NCI-H524 (cell line): ENCODE measurements around the gene FBXO48.
"Not testable (repeated sequence)": the region's sequence is repeated elsewhere in the genome, so short reads cannot be mapped to it uniquely, and the experiment has no call there.

Experiments
- DNase-seq, 2 experiments: peaks; one replicate each; lab custom pipeline; 2025; lab: John Stamatoyannopoulos, UW

FBXO48 gene, protein sequence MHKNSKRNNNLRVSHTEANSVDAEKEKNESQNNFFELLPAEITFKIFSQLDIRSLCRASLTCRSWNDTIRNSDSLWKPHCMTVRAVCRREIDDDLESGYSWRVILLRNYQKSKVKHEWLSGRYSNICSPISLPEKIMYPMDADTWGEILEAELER

DNA sequence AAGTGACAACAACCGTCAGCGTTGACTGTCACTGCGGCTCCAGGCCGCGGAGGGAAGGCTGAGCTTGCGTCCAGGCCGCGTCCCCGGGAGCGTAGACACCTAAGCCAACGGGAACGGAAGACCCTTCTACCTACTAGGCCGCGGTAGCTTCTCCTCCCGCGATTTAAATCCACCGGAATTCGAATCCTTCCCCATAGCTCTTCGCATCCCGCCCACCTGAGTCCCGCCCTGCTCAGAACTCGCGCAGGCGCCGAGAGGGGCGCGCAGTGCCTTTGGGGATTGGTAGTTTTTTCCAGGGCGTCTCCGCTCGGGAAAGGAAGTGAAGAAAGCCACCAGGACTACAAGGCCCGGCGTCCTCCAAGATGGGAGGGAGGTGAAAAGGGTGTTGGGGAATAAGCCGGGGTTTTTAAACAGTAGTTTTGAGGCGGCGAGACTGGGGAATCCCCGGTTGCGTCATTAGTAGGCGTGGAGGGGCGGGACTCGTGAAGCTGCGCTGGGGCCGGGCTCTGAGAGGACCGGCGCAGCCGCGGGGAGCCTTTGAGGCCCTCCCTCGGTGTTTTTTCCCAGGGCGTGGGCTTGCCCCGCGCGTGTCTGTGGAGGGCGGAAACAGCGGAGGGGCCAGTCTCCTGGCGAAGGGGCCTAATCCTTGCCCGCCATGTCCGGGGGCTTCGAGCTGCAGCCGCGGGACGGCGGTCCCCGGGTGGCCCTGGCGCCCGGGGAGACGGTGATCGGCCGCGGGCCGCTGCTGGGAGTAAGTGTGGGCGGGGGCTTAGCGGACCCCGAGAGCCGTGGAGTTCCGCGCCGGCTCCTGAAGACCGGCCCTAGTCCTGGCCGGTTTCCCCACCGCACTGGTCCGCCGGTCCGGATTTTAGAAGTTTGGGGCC lies at the start of gene FBXO48, which contains the start of gene APLF:
FBXO48 (minus strand) TSS at position 218 of the 884 bp plus-strand sequence. CDS start 2,149 bp downstream, outside the sequence.
APLF (plus strand) TSS at position 509 of the 884 bp plus-strand sequence; CDS start at position 656, 147 bp downstream.
- peak; percentile 98 for DNase-seq

DNA sequence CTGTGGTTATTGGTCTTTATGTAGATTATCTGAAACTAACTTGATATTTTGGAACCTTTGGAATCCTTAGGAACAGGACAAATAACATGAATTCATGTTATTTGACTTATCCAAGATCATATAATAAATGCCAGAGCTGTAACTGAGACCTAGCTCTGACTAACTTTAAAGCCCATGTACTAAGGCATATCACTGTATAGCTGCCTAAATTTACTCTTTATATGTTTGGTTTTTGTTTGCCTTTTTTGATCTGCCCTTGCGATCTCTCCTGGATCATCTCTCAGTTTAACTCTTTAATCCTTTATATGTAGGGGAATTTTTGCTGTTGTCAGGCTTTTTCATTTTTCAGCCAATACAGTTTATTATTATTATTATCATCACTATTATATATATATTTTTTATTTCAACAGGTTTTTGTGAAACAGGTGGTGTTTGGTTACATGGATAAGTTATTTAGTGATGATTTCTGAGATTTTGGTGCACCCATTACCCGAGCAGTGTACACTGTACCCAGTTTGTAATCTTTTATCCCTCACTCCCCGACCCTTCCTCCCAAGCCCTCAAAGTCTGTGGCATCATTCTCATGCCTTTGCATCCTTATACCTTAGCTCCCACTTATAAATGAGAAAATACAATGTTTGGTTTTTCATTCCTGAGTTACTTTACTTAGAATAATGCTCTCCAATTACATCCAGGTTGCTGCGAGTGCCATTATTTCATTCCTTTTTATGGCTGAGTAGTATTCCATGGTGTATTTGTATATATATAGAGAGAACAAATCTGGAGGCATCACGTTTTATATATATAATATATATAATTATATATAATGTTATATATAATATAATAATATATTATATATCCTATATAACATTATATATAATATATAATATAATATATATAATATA lies 49.2 kb upstream of the FBXO48 start:
- no peak for DNase-seq

GRCh38 chr2:68514316-68514929 lies 47.3 kb upstream of the FBXO48 start:
- DNase-seq = no peak

- DNase-seq = peak in 1 of 2 experiments; percentile 18
These were observed 45.9 kb upstream of the FBXO48 start for GRCh38 chr2:68512966-68513365.

DNA sequence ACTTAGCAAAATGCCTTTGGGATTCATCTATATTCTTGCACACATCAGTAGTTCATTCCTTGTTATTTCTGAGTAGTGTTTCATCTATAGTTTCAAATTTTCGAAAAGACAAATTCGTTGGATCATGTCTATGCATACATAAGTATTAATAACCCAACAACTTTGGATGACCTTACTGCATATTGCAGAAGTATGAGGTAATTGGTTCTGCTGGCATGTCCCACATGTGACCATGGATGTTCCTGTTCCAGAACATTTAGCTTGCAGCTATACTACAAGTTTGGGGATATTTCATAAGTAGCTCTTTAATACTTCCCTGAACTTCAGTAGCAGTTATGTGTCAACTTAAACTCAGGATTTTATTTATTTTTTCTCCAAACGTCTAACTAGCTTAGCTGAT lies 45.2 kb upstream of the FBXO48 start:
- peak in 1 of 2 experiments; percentile 44 for DNase-seq

- DNase-seq = no peak
These were observed 39.1 kb upstream of the FBXO48 start for GRCh38 chr2:68506170-68506569.

DNA sequence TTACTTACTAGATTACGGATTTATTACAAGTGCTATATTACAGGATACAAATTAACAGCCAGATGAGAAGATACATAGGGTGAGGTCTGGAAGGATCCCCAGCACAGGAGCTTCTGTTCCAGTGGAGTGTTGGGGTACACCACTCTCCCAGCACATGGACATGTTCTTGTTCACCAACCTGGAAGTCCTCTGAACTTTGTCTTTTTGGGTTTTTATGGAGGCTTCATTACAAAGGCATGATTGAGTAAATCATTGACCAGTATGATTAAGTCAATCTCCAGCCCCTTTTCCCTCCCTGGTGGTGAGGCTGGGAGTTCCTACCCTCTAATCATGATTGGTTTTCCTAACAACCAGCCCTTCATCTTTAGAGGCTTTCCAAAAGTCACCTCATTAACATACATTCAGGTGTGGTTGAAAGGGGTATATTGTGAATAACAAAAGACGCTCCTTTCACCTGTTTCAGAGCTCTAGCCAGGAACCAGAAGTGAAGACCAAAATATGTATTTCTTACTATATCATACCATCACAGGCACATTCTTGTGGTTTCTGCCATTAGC lies 38.6 kb upstream of the FBXO48 start:
- no peak for DNase-seq

DNA sequence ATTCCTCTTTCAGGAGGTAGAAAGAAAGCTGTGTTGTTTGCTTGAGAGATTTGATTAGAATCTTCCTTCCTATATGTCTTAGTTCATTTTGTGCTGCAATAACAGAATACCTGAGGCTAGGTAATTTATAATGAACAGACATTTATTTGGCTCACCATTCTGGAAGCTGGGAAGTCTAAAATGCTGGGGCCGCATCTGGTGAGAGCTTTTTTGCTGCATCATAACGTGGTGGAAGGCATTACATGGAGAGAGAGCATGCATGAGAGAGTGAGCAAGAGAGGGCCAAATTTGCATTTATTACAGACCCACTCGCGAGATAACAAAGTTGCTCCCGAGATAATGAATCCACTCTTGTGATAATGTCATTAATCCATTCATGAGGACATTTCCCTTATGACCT lies 34.7 kb upstream of the FBXO48 start:
- DNase-seq = no peak

DNA sequence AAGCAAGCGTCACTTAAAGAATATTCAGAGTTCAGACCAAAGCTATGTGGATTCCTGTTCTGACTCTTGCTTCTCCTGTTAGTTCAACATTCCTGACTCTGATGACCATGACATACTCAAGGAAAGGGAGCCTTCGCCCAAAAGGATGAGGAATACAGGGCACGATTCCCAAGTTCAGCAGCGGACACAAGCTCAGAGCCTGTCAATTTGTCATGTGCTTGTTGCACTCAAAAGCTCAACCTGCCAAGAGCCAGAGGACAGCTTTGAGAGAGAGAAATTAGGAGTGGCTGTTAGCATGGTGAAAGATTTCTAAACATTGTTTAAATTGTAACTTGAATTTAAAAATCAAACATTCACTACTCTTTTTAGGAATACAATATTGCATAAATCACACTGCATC lies 33.6 kb upstream of the FBXO48 start:
- no peak for DNase-seq

- no peak for DNase-seq
These were observed 32.0 kb upstream of the FBXO48 start for GRCh38 chr2:68499133-68499532.

- DNase-seq = no peak
These were observed 24.5 kb upstream of the FBXO48 start for GRCh38 chr2:68491582-68491981.

GRCh38 chr2:68489282-68489681 lies 22.2 kb upstream of the FBXO48 start:
- no peak for DNase-seq

- DNase-seq = not testable (repeated sequence)
These were observed 21.5 kb upstream of the FBXO48 start for GRCh38 chr2:68488605-68489004.

- DNase-seq = peak in 1 of 2 experiments; percentile 37
These were observed 20.8 kb upstream of the FBXO48 start for GRCh38 chr2:68487773-68488355.

GRCh38 chr2:68483011-68483410 lies 15.9 kb upstream of the FBXO48 start:
- no peak for DNase-seq

- no peak for DNase-seq
These were observed 15.3 kb upstream of the FBXO48 start for GRCh38 chr2:68482296-68482820.

- no peak for DNase-seq
These were observed 11.6 kb upstream of the FBXO48 start for GRCh38 chr2:68478688-68479087.

GRCh38 chr2:68476454-68476853 lies 9.4 kb upstream of the FBXO48 start:
- no peak for DNase-seq

DNA sequence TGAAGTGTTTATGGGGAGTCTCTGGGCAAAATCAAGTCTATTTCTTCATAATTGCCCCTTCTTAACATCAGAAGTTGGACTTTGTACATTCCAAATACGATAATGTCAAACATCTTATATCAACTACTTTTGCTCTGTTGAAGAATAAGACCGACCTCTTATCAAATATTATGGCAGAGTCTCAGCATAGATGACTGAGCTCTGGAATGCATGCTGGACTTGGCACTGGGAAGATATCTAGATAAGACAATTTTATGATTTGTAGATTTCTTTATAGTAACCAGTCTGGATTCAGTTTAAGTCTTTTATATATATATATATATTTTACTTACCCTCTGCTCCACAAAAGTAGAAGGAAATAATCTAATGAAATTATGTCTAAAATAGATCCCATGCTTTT lies 8.5 kb upstream of the FBXO48 start:
- no peak for DNase-seq

- no peak for DNase-seq
These were observed 8.0 kb upstream of the FBXO48 start for GRCh38 chr2:68475110-68475509.
